Amniotic epithelial cell (primary cell): ENCODE measurements around the gene RPS24.
"Not testable (repeated sequence)": the region's sequence is repeated elsewhere in the genome, so short reads cannot be mapped to it uniquely, and the experiment has no call there.

Experiments
- DNase-seq: peaks from one replicate; pipeline ENCODE4 v3.0.0-alpha.2; 2010; ENCODE audit warnings: low read depth

Gene RPS24

DNA sequence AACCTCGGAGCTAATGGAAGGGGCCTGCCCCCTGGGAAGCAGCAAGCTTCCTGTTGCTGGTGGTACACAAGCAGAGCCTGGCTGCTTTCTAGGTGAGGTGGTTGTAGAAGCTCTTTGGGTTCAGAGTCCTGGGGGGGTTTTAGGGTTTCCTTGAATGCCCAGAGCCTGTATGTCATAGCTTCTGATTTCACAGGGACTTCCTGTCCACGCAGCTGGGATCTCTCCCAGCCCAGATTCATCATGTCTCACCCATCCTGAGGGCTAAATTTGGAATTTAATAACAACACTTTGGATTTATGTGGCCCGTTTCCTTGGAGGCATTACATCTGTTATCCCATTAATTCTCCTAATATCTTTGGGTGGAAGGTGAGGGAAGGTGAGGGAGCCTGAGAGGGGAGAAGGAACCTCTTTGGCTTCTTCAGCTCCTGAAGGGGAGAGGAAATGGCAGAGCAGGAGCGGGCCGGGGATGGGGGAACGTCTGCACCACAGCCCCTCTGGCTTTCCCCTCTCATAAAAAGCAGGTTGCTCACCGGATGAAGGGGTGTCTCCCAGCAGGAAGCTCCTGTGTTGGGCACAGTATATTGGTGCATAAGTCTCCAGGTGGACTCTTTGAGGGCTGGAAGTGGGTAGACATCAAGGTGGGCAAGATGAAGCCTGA is 19.7 kb downstream of the RPS24 start:
- no peak for DNase-seq

DNA sequence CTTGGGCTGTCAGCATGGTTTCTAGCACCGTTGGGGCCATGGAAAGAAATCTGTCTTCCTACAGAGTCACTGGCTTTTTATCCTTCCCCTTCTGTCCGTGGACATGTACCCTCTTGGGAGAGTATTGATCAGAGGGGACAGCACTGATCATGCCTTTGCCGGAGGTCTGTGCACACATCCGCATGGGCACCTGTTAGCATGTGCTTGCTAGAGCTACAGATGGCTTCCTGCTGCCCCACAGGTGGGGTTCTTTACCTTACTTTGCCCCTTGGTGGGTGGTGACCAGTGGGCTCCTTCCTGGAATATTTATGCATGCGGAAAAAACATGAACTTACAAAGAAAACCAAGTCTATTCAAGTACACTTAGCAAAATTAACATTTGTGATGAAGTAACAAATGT is 24.9 kb downstream of the RPS24 start:
- DNase-seq = no peak

DNA sequence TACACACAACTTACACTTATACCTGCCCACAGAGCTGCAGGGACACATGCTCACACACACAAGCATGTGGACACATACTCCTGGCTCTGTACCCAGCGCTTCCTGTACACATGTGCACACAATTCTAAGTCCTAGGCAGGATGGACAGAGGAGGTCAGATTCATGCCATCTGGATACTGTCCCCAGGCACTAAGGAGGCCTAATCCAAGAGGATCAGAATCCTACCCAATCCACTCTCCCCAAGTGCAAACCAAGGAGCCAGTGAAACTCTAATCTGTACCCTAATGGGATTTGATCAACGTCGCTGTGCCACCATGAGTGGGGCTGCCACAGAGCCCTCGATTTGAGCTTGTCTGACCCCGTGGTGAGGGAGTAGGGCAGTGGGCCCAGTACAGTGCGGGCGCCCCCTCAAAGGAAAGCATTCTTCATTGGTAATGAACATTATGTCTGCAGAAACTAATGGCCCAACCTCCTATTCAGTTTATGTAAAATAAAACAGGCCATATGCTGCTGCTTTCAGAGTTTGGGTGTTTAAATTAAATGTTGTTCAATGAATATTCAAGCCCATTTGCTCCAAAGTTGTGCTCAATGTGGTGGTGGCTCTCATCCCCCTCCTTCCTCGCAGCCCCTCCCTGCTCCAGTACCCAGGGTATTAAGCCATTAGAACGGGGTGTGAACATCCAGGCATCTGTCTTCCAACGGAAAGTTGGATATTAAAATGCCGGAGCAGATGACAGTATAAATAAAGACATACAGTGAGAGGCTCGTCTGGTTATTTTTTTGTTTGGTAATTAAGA is 26.4 kb downstream of the RPS24 start:
- no peak for DNase-seq

DNA sequence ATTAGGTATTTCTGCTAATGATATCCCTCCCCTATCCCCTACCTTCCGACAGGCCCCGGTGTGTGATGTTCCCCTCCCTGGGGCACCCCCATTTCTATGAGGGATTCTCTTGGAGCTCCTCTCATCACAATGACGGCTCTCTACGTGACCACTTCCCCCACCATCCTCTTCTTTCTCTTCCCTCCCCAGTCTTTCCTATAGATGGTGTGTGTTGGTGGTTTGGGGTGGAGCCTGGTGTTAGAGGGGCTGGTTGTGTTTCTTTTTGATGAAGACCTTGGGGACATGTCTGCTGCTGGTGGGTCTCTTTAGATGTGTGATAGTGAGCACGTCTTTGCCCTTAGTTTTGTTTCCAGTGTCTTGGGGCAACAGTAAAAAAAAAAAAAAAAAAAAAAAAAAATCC is 28.6 kb downstream of the RPS24 start:
- no peak for DNase-seq

DNA sequence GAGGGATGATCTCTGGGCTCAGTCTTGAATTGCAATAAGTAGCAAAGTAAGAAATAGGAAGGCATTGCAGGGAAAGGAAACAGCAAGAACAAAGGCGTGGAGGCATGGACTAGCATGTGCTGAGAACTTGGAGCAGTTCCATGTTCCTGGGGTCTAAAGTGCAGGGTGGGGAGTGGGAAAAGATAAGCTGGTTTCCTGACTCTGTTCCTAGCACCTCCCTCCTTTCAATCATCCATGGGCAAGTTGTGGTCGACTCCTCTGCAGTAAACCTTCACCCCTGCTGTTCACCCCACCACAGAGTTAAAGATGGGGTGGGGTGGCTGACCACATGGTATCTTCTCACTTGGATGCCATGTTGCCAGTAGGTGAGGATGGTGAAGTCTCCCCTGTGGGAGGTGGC is 29.6 kb downstream of the RPS24 start:
- DNase-seq = no peak

DNA sequence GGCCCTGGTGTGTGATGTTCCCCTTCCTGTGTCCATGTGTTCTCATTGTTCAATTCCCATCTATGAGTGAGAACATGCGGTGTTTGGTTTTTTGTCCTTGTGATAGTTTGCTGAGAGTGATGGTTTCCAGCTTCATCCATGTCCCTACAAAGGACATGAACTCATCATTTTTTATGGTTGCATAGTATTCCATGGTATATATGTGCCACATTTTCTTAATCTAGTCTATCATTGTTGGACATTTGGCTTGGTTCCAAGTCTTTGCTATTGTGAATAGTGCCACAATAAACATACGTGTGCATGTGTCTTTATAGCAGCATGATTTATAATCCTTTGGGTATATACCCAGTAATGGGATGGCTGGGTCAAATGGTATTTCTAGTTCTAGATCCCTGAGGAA is 31.3 kb downstream of the RPS24 start:
- DNase-seq = not testable (repeated sequence)

DNA sequence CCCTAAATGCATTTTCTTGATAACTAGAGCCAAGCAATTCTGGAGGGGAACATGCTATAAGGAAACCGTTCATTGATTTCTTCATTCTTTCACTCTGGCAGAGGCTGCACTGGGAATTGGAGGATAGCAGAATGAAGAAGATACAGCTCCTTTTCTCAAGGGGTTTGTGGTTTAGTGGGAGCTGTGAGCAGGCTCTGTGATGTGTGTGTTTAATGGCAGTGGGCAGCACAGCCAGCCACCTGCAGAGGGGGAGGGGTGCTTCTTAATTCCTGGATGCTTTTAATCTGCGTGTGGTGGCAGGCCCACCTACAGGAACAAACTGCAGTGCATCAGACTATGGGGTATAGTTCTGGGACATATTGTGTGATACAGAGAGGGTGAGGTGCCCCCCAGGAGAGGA is 31.9 kb downstream of the RPS24 start:
- no peak for DNase-seq

DNA sequence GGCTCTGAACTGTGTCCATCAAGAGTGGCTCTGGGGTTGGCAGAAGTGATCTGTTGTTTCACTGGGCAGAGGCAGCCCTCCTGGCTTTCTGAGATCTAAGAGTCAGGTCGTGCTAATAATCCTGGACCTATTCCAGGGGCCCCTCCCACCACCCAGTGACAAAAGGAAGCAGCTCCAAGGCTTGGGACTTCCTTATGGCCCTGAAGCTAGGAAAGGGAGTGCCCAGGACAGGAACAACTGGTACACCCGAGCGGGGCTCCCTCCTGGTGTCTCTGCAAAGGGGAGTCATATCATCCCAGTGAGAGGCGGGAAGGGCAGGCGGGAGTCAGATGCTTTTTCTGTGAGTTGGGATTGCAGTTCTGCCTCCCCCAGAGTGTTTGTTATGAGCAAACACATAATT is 32.3 kb downstream of the RPS24 start:
- DNase-seq = no peak

DNA sequence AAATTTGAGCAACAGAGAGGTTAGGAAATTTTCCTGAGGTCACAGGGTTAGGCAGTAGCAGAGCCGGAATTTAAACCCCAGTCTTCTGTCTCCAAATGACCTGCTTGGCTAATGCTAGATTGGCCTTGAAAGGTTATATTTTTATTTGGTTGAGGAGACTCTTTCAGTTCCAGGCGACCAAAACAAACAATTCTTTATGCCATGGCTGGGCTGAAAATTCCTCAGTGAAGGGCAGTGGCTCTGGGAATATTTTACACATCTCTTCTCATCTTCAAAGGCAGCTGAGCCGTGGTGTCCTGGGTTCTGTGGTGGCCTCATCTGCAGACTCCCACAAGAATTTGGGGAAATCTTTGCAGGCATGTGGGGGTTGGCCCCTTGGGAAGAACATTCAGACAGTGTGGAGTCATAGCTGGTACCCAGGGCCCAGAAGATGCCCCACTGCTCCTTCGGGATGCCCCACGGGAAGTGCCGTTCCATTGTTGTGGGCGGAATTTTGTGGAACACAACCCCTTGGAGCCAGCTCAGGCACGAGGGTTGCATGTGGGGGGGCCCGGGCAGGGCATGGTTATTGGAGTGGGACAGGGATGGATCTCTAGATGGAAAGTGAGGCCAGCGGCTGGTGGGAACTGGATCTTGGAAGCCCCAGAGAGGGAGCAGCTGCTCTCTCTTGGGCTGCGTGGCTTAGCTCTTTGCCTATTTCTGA is 33.2 kb downstream of the RPS24 start:
- no peak for DNase-seq

DNA sequence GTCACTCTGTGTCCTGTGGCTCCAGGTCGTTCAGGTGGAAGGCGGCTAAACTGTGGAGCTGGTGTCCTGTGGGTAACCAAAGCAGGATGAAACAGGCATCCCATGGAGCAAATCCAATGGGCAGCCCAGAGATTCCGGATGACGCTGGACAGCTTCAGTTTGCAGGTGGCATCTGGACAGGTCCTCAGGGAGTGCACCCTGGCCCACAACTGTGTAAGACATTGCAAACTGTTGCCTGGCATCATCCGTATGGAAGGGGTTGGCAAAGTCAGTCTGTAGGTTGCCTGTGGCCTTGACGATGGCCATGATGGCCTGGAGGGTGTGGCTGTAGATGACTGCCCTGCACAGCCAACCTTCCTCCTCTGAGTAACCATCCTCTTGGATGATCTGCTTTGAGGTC is 35.5 kb downstream of the RPS24 start:
- no peak for DNase-seq

DNA sequence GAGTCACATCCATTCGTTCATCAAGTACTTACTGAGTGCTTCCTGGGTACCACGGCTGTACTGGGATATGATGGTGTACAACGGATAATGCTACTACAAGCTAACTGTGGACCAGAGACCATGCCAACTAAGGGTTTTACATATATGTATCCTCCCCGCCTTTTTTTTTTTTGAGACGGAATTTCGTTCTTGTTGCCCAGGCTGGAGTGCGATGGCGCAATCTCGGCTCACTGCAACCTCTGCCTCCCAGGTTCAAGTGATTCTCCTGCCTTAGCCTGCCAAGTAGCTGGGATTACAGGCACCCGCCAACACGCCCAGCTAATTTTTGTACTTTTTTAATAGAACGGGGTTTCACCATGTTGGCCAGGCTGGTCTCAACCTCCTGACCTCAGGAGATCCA is 36.4 kb downstream of the RPS24 start:
- not testable (repeated sequence) for DNase-seq

DNA sequence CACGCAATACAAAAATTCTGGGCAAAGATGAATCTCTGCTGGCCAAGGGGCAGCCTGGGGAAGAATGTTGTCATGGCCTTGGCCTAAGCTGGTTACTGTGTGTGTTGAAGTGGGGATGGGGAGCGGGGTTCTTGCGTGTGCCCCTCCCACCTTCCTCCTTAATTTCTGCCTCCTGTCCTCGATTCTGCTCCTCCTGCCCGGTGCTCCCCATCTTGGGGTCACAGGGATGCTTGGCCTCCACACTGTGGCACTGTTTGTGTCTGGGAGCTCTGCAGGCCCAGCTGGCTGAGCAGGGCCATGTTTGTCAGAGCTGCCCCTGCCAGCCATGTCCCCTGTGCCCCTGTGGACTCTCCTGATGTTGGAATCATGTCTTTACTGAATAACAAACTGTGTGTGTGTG is 37.1 kb downstream of the RPS24 start:
- DNase-seq = no peak

DNA sequence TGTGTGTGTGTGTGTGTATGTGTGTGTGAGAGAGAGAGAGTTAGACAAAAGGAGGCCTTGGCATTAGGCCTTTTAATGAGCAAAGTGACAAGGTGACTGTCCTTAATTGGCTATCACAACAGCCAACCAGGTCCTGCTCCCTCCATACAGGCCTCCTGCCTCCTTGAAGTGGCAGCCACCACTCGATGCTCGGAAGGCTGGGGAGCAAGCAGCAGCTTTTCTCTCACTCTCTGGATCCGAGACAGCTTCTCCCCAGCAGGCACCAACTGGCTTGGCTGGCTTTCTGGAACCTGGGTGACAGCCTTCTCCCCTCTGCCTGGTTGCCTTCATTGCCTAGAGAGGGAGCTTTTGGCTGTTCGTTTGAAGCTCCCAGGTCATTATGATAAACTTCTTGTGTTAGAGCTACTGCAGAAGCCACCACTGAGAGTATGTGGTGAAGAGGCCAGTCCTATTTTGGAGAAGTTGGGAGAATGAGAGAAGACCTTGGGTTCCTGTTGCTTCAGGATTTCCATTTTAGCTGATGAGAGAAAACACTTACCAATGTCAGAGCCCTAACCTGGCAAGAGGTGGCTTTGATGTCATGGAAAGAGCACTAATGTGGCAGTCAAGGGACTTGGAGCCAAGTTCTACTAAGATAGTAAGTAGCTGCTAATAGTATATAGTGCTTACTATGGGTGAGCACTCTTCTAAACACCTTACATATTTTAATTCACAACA is 37.6 kb downstream of the RPS24 start:
- no peak for DNase-seq

DNA sequence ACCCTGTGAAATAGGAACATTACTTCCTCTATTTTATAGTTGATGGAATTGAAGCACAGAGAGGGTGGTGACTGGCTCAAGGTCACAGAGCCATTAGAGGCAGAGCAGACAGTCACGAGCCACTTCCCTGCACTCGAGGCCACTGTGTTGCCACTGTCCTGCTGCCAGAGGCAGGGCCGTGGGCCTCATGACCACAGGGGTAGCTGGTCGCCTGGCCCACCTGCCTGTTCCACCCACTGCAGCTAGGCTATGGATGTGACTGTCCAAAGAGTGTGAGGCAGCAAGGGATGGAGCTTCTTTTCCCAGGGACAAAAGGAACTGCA is 38.2 kb downstream of the RPS24 start:
- DNase-seq = no peak

DNA sequence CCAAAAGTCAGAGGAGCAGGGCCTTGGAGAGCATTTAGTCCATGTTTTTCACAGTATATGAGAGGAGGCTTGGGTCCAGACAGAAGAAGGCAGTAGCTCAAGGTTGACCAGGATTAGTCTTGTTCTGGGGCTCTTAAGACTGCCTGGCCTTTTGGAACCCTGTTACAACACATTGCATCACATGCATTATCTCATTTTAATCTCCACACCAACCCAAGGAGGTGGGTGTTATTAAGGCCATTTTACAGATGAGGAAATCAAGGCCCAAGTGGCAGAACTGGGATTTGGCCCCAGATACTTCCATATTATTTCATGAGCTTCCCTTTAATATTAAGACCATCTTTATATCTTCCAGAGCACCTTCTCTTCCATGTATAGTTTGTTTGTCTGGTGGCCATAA is 38.8 kb downstream of the RPS24 start:
- DNase-seq = no peak

DNA sequence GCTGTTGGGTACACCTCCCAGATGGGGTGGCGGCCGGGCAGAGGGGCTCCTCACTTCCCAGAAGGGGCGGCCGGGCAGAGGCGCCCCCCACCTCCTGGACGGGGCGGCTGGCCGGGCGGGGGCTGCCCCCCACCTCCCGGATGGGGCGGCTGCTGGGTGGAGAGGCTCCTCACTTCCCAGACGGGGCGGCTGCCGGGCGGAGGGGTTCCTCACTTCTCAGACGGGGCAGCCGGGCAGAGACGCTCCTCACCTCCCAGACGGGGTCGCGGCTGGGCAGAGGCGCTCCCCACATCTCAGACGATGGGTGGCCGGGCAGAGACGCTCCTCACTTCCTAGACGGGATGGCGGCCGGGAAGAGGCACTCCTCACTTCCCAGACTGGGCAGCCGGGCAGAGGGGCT is 42.1 kb downstream of the RPS24 start:
- DNase-seq = not testable (repeated sequence)

DNA sequence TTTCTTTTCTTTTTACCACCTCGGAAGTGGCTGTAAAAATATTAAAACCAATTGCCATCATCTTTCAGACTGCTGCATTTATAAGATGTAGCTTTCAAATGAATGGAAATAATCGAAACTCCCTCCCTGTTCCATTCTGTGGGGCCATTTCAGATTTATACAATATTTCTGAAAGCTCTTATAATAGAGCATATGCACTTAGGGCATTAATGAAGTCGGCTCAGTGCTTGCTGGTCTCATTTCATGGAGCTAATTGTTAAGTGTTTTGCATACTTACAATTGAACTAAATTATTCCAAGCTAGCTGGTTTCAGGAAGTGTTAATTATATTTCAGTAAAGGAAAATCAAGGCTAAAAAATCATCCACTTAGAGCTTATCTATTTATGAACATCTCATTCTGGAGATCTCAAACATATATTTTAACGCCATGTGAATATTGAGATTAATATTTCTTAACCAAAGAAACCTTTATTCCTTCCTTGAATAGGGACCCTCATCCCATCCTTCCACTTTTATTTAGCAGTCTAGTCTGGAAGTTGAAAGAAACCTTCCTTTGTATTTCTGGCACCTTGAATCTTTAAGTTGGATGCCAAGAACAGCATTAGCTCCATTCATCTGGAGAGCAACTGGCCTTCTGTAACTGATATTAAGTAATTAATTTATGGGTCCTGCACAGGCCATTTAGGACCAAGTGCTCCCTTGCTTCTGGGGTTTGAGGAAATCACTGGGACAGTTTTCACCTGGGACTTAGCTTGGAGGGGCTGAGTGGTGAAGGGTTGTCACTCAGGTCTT is 45.1 kb downstream of the RPS24 start:
- no peak for DNase-seq

DNA sequence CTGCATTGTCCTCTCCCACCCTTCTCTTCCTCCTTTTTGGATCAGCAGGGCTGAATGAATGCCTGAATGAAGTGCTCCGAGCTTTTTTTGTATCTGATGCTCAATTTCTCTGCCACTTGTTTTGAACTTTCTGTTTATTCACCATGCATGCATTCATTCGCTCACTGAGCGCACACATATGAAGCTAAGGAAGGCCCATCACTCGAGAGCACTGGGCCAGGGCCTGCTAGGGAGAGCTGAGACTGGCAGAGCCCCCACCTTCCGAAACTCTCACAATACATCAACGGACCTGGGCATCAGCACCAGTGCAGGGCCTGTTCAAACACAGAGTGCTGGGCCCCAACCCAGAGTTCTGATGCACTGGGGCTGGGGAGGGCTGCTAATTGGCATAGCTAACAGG is 45.7 kb downstream of the RPS24 start:
- DNase-seq = no peak

DNA sequence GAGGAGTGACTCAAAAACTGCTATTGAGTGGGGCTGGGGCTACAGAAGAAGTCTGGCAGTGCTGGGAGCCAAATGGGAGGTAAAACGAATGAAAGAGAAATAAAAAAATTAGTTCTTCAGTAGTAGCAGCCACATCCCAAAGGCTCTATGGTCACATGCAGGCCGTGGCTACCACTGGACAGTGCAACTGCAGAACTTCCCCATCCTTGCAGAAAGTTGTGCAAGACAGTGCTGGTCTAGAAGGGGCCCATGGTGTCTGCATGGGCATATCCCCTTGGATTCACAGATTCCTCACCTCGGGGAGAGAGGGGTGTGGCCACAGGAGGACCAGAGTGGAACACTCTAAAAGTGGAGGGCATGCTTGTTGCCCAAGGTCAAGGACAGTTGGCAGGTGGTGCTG is 47.6 kb downstream of the RPS24 start:
- DNase-seq = no peak

DNA sequence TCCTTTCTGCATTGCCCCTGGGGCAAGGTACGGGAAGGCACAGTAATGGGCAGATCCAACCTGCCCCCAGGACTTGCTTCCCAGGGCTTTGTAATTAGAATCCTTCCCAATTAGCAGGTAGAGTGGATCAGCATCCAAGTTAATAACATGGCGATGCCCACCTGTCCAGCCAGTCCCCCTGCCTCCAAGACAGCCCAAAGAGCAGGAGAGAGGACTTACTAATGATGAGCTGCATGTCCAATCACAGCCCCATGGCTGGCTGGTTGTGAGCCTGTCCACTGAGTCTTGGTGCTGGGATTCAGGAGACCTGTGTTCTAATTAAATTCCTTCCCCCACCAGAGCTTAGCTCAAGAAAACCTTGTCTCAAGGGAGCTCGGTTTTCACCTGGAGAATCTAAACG is 49.0 kb downstream of the RPS24 start:
- no peak for DNase-seq
